Ishikawa (cell line): Measurements from ENCODE around the gene SLC25A3.

ENCODE experiments used
- CEBPB ChIP-seq: IDR thresholded peaks from 2 replicates; pipeline ENCODE4 v1.6.1; 2012
- CREB1 ChIP-seq: IDR thresholded peaks from 2 replicates; pipeline ENCODE4 v1.6.1; 2012; ENCODE audit warnings: low read depth
- EGR1 ChIP-seq: IDR thresholded peaks from 2 replicates; pipeline ENCODE4 v1.6.1; 2012
- EP300 ChIP-seq: IDR thresholded peaks from 2 replicates; pipeline ENCODE4 v1.6.1; 2012; ENCODE audit warnings: borderline replicate concordance
- FOXM1 ChIP-seq: IDR thresholded peaks from 2 replicates; pipeline ENCODE4 v1.6.1; 2012; ENCODE audit warnings: low read depth, borderline replicate concordance
- MAX ChIP-seq: IDR thresholded peaks from 2 replicates; pipeline ENCODE4 v1.6.1; 2012
- NFIC ChIP-seq: IDR thresholded peaks from 2 replicates; pipeline ENCODE4 v1.6.1; 2012
- RAD21 ChIP-seq: IDR thresholded peaks from 2 replicates; pipeline ENCODE4 v1.6.1; 2012; ENCODE audit warnings: low read depth
- REST ChIP-seq: IDR thresholded peaks from 2 replicates; pipeline ENCODE4 v1.6.1; 2012; ENCODE audit warnings: low read depth, mild to moderate bottlenecking
- TAF1 ChIP-seq: IDR thresholded peaks from 2 replicates; pipeline ENCODE4 v1.6.1; 2012; ENCODE audit warnings: low read depth, mild to moderate bottlenecking
- TCF12 ChIP-seq: IDR thresholded peaks from 2 replicates; pipeline ENCODE4 v1.6.1; 2012; ENCODE audit warnings: low read depth
- TEAD4 ChIP-seq: IDR thresholded peaks from 2 replicates; pipeline ENCODE4 v1.6.1; 2012
- USF1 ChIP-seq: IDR thresholded peaks from 2 replicates; pipeline ENCODE4 v1.6.1; 2012
- YY1 ChIP-seq: IDR thresholded peaks from 2 replicates; pipeline ENCODE4 v1.6.1; 2012; ENCODE audit warnings: low read depth
- ZBTB7A ChIP-seq: IDR thresholded peaks from 2 replicates; pipeline ENCODE4 v1.6.1; 2012; ENCODE audit warnings: low read depth

The SLC25A3 gene

GRCh38 chr12:98639491-98639890 lies 46.0 kb downstream of the SLC25A3 start:
- TF ChIP-seq MAX (no peak), EGR1 (no peak), RAD21 (no peak)

GRCh38 chr12:98644433-98644711 lies 50.9 kb downstream of the SLC25A3 start:
- no peak for TF ChIP-seq TEAD4
- TF ChIP-seq ZBTB7A, result peak; percentile 95
- TF ChIP-seq CEBPB, result no peak
- peak; percentile 36; the same call in 1 of the 2 replicates for TF ChIP-seq TAF1

GRCh38 chr12:98644712-98645571 lies 51.5 kb downstream of the SLC25A3 start, which contains the start of the genes APAF1 and IKBIP:
APAF1 (plus strand) TSS chr12:98645290; CDS start chr12:98648360, 3,070 bp downstream.
IKBIP (minus strand) TSS chr12:98644788; CDS start chr12:98644701, 87 bp downstream.
- TF ChIP-seq MAX (peak; percentile 11; the same call in 1 of the 2 replicates), FOXM1 (no peak), REST (no peak), TAF1 (peak; percentile 33), NFIC (no peak), TEAD4 (no peak; the same call in 1 of the 2 replicates), ZBTB7A (no peak), CREB1 (no peak), EGR1 (peak; percentile 55; the same call in 1 of the 2 replicates), USF1 (no peak), EP300 (no peak), RAD21 (no peak), CEBPB (no peak), TCF12 (no peak), YY1 (no peak)

- TF ChIP-seq ZBTB7A (peak; percentile 46; the same call in 1 of the 2 replicates), EP300 (no peak)
Observed at GRCh38 chr12:98645572-98646067, 52.1 kb downstream of the SLC25A3 start.

- no peak for TF ChIP-seq TEAD4
- TF ChIP-seq MAX, result no peak
- no peak for TF ChIP-seq ZBTB7A
- no peak for TF ChIP-seq CREB1
- no peak for TF ChIP-seq NFIC
- TF ChIP-seq TAF1, result no peak
- no peak for TF ChIP-seq RAD21
Observed at GRCh38 chr12:98646294-98647090, 53.0 kb downstream of the SLC25A3 start.

GRCh38 chr12:98651328-98651727 lies 57.8 kb downstream of the SLC25A3 start:
- no peak for TF ChIP-seq USF1
- no peak for TF ChIP-seq YY1
- TF ChIP-seq ZBTB7A, result no peak

- no peak for TF ChIP-seq NFIC
- no peak for TF ChIP-seq EGR1
- peak; percentile 87 for TF ChIP-seq RAD21
Observed at GRCh38 chr12:98653866-98654493, 60.5 kb downstream of the SLC25A3 start.
